ENCODE data around the gene LRRC38.

DNA sequence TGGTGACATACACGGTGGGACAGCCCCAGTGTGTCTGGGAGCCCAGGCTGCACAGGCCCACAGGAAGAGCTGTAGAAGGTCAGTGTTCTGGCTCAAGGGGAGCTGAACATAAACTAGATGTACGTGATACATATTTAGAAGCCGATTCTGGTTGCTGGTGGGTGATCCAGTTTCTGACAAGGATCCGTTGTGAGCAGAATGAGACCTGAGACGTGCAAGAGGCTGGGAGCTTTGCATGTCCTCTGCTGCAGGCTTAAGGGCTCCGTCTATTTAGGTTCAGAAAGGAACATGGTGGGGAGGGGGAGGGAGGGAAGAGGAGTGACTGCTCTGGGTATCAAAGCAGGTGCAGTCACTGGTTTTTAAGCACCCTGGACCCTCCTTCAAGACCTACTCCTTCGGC lies 18.6 kb downstream of the LRRC38 start:
- TF ChIP-seq EZH2 (IDR thresholded peaks at IDR 0.05; ENCODE audit: insufficient read depth, low read length), result no peak
- no peak for TF ChIP-seq CTCF (IDR thresholded peaks at IDR 0.05; ENCODE audit: insufficient read depth, low read depth, low read length)
